Ectodermal cell (in vitro differentiated cells): ENCODE results near the gene INVS.
"Not testable (repeated sequence)": the region's sequence is repeated elsewhere in the genome, so short reads cannot be mapped to it uniquely, and the experiment has no call there.

Experiments used
- H3K27ac ChIP-seq: 2 replicates; pipeline ENCODE4 v1.7.0; 2013; ENCODE audit warnings: mild to moderate bottlenecking, low read depth, low read length; ENCODE audit not compliant: insufficient read depth, poor library complexity, severe bottlenecking
- H3K27me3 ChIP-seq: 2 replicates; pipeline ENCODE4 v1.7.0; 2013; ENCODE audit warnings: mild to moderate bottlenecking, low read length; ENCODE audit not compliant: insufficient read depth, control insufficient read depth, poor library complexity, severe bottlenecking
- H3K36me3 ChIP-seq: one replicate; pipeline ENCODE4 v1.7.0; 2013; ENCODE audit warnings: low read length; ENCODE audit not compliant: control insufficient read depth, insufficient read depth
- H3K4me1 ChIP-seq: one replicate; pipeline ENCODE4 v1.7.0; 2013; ENCODE audit warnings: low read length; ENCODE audit not compliant: control insufficient read depth, insufficient read depth
- H3K4me3 ChIP-seq: 2 replicates; pipeline ENCODE4 v1.7.0; 2013; ENCODE audit warnings: low read depth, low read length, control low read depth; ENCODE audit not compliant: insufficient read depth
- H3K9me3 ChIP-seq: 2 replicates; pipeline ENCODE4 v1.7.0; 2013; ENCODE audit warnings: mild to moderate bottlenecking, low read length, moderate library complexity; ENCODE audit not compliant: control insufficient read depth
- WGBS, 2 experiments: methylation state at CpG; one replicate each; pipeline ENCODE4 v1.1.7; 2013; ENCODE audit warnings: missing lambda C conversion rate in 2 of 2; 5-methylcytosine and 5-hydroxymethylcytosine counted together

Gene INVS

DNA sequence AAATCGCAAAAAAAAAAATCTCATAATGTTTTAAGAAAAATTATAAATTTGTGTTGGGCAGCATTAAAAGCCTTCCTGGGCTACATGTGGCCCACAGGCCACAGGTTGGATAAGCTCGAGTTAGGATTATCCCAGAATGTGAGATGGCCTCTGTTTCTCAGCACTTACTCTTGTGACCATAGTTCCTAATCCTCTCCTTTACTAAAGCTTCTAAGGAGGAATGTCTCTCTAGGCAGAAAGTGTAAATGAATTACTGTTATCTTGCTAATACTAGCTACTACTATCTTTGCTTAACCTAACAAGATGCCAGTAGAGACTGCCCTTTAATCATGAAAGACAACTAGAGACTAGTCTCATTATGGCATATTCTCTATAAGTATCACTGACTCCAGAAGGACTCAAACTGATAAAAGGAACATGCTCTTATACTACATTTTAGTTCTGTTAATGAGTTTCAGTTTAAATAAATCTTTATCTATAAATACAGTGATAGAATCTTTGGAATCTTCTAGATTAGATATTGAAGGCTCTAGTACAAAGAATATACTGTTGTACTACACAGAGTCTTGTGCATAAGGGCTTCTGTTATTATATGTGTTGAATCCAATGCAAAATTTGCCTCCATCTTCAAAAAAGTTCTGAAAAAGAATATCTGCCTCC is 13.8 kb downstream of the INVS start:
- Histone ChIP-seq H3K4me3 (no peak overlapping the region), H3K27ac (no peak overlapping the region), H3K36me3 (no peaks in the 10 kb centered on the region), H3K9me3 (no peaks in the 10 kb centered on the region), H3K27me3 (no peaks in the 10 kb centered on the region), H3K4me1 (no peaks in the 10 kb centered on the region)
- WGBS, 2 experiments, result 79 to 85% methylated on average over 1 to 2 of the region's 2 CpGs

DNA sequence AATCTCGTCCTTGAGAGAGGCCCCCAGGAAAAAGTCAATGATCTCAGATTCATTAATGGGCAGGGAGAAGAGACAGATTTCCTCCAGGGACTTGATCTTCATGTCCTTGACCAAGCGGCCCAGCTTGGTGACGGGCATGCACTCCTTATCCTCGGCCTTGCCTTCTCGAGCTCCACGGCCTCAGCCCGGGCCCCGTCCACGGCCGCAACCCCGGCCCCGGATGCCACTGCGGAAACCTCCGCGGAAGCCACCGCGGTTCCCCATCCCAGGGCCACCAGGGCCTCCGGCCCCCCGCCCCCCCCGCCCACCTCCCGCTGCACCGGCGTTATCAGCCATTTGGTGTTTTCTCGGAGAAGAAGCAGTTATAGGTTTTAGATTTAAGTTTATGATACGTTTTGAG is 18.3 kb downstream of the INVS start:
- Histone ChIP-seq H3K4me1 (no peaks in the 10 kb centered on the region), H3K27ac (no peak overlapping the region), H3K27me3 (no peaks in the 10 kb centered on the region), H3K9me3 (no peaks in the 10 kb centered on the region), H3K36me3 (no peaks in the 10 kb centered on the region), H3K4me3 (no peak overlapping the region)
- WGBS, 2 experiments, result 96 to 97% methylated on average over 24 to 25 of the region's 25 CpGs

DNA sequence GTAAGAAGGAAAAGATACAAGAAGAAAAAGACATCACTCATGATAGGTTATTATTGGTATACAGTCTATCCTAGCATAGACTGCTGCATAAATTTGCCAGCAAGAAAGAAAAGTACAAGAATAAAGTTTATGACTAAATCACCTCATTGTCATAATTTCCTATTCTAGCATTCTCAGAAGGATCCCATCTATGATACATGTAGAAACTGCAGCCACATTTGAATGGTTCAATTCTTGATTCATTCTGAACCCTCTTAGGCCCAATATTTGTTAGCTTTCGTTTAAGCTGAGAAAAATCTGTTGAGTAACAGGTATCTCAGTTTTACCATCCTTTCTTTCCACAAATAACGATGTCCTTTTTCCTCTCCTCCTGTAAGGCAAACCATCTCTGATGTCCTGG is 21.2 kb downstream of the INVS start:
- H3K36me3 ChIP-seq, result no peaks in the 10 kb centered on the region
- 98 to 100% methylated on average over 1 to 2 of the region's 2 CpGs for WGBS, 2 experiments
- no peak overlapping the region for H3K27ac ChIP-seq
- no peaks in the 10 kb centered on the region for H3K4me1 ChIP-seq
- H3K27me3 ChIP-seq, result no peaks in the 10 kb centered on the region
- no peaks in the 10 kb centered on the region for H3K9me3 ChIP-seq
- no peak overlapping the region for H3K4me3 ChIP-seq

DNA sequence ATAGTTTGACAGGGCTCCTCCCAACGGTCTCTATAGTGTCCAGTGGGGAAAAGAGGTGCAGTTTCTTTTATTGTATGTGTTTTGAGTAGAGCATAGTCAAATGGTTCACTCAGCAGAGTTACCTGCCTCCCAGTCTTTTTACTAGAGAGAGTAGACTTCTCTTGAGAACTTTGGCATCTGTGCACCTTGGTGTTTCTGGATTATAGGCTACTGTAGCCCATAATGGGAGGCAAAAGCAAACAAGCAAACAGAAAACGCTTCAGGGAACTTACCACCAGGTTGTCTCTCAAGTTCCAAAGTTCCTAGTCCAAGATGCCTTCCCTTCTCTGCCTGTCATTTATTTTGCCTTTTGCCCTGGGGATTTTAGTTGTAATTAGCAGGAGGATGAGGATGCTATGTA is 26.2 kb downstream of the INVS start:
- 94 to 96% methylated on average over 2 of the region's 2 CpGs for WGBS, 2 experiments
- Histone ChIP-seq H3K9me3 (no peaks in the 10 kb centered on the region), H3K4me1 (no peaks in the 10 kb centered on the region), H3K4me3 (no peak overlapping the region), H3K27me3 (no peaks in the 10 kb centered on the region), H3K27ac (no peak overlapping the region), H3K36me3 (no peaks in the 10 kb centered on the region)

DNA sequence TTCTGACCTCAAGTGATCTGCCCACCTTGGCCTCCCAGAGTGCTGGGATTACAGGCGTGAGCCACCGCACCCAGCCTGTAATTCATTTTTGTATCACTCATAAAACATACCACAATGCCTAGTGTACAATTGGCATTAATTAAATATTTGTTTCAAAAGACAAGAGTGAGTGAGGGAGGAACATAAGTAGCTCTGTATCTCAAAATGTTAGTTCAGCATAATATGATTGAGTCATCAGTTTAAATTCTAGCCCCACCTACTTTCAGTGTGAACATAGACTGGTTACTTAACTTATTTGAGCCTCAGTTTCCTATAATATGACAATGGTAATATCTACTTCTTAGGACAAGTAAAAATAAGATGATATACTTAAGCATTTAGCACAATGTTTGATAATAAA is 26.9 kb downstream of the INVS start:
- Histone ChIP-seq H3K36me3 (no peaks in the 10 kb centered on the region), H3K27ac (no peak overlapping the region), H3K9me3 (no peaks in the 10 kb centered on the region), H3K4me1 (no peaks in the 10 kb centered on the region), H3K4me3 (no peak overlapping the region), H3K27me3 (no peaks in the 10 kb centered on the region)
- WGBS, 2 experiments, result 91 to 100% methylated on average over 2 of the region's 2 CpGs

DNA sequence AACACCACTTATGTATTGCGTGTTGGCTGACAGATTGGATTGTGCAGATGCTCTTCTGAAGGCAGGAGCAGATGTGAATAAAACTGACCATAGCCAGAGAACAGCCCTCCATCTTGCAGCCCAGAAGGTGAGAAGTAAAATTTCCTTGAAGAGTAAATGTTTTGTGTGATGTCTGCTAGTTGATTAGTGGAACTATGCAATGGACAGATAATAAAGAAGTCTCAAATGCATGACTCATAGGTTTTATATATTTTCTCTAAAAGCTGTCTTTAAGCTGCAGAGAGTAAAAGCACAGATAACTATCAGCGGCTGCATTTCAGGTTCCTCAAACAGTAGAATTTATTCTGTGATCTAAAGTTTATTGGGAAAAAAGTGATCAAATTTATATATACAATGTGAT is 27.4 kb downstream of the INVS start:
- H3K27me3 ChIP-seq, result no peaks in the 10 kb centered on the region
- H3K4me1 ChIP-seq, result no peaks in the 10 kb centered on the region
- H3K27ac ChIP-seq, result no peak overlapping the region
- WGBS, 2 experiments, result 100% methylated on average over 2 of the region's 2 CpGs
- no peaks in the 10 kb centered on the region for H3K36me3 ChIP-seq
- no peak overlapping the region for H3K4me3 ChIP-seq
- no peaks in the 10 kb centered on the region for H3K9me3 ChIP-seq

DNA sequence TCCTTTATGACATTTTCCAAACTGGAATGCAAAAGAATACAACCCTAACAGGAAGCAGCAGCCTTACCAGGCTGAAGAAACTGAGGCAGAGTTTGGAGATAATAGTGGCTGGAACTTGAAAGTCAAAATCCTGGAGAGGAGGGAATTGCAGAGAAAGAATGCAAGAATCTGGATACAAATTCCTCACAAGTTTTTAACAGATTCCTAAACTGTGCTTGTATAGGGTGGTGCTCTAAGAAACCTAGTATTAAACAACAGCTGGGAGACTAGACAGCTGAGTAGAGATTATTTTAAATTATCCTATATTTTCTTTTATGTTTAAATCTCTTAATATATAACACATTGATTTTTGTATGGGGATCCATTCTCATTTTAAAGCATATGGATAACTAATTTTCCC is 30.7 kb downstream of the INVS start:
- Histone ChIP-seq H3K4me3 (no peak overlapping the region), H3K9me3 (no peaks in the 10 kb centered on the region), H3K4me1 (no peaks in the 10 kb centered on the region), H3K36me3 (no peaks in the 10 kb centered on the region), H3K27me3 (no peaks in the 10 kb centered on the region), H3K27ac (no peak overlapping the region)

DNA sequence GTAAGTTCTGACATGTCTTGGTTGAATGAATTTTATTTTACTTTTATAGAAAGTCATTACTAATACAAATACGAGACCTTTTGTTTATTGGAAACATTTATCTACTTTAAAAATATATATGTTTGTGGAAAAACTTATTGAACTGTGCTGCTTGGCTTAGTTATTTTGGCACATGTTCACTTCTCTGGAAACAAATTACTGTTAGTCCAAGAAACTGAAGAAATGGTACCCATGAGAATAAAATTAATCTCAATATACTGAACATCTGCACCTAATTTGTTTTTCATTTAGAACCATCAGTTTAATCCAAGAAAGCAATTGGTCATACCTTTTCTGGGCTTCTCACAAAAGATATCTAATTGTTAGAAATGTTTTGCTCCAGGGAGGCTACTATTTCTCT is 32.2 kb downstream of the INVS start:
- H3K27ac ChIP-seq, result no peak overlapping the region
- H3K4me1 ChIP-seq, result no peaks in the 10 kb centered on the region
- WGBS, 2 experiments, result no CpG with 5 or more reads among the region's 1 CpG
- H3K9me3 ChIP-seq, result no peaks in the 10 kb centered on the region
- no peaks in the 10 kb centered on the region for H3K27me3 ChIP-seq
- no peak overlapping the region for H3K4me3 ChIP-seq
- H3K36me3 ChIP-seq, result no peaks in the 10 kb centered on the region

DNA sequence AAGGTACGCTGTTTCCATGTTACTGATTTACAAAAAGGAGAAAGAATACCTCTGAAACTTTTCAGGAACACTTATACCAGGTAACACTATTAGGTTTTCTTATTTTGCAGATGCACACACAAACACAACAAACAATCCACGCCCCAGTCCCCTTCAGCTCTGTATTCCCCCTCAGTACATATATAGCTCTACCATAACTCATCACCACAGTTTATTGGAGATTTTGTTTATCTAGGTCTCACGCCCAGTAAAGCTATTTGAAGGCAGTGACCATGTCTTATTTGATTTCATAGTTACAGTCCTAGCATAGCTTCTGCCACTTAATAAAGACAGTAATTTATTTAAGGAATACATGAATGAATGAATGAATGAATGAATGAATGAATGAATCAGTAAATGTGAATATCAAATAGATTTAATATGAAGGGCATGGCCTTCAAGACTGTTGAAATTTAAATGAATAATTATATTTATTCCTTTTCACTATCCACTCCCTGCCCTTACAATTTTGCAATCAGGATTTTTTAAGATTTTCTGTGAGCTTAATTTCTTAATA is 32.9 kb downstream of the INVS start:
- no peak overlapping the region for H3K4me3 ChIP-seq
- no peak overlapping the region for H3K27ac ChIP-seq
- H3K9me3 ChIP-seq, result no peaks in the 10 kb centered on the region
- 94 to 96% methylated on average over 3 of the region's 3 CpGs for WGBS, 2 experiments
- H3K4me1 ChIP-seq, result no peaks in the 10 kb centered on the region
- no peaks in the 10 kb centered on the region for H3K36me3 ChIP-seq
- H3K27me3 ChIP-seq, result no peaks in the 10 kb centered on the region

DNA sequence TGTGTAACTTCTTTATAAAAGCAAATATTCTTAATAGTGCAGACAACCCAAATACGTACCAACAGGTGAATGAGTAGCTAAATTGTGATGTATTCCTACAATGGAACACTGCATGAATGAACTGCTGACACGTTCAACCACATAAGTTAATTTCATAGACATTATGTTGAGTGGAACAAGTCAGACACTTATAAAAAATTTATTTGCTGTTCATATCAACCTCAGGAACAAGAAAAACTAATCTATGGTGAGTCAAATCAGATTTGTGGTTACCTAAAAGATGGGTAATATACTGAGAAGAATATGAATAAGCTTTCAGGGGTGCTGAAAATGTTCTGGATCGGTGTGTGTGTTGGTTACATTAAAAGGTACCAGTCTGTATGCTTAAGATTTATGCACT is 35.7 kb downstream of the INVS start:
- H3K27me3 ChIP-seq, result no peaks in the 10 kb centered on the region
- H3K36me3 ChIP-seq, result no peaks in the 10 kb centered on the region
- H3K4me1 ChIP-seq, result peaks cover 1% of the 10 kb centered on the region
- H3K9me3 ChIP-seq, result no peaks in the 10 kb centered on the region
- no peak overlapping the region for H3K27ac ChIP-seq
- H3K4me3 ChIP-seq, result no peak overlapping the region
- WGBS, 2 experiments, result 97% methylated on average over 3 of the region's 3 CpGs

DNA sequence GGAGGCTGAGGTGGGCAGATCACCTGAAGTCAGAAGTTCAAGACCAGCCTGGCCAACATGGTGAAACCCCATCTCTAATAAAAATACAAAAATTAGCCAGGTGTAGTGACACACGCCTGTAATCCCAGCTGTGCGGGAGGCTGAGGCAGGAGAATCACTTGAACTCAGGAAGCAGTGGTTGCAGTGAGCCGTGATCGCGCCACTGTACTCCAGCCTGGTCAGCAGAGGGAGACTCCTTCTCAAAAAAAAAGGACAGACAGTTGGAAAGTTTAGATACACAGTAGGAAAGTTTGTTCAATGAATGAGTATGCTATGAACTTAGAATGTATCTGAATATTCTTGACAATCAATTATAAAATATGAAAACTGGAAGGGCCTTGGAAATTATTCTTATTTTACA is 37.8 kb downstream of the INVS start:
- not testable (repeated sequence) for H3K4me1 ChIP-seq, H3K4me3 ChIP-seq, H3K9me3 ChIP-seq, H3K27ac ChIP-seq, H3K36me3 ChIP-seq, H3K27me3 ChIP-seq
- WGBS, 2 experiments, result 90 to 92% methylated on average over 5 of the region's 5 CpGs
